ENCODE results near the gene CAPZB.

GRCh38 chr1:19460535-19461219 is 24.7 kb downstream of the CAPZB start:
- no peak for TF ChIP-seq CTCF (IDR thresholded peaks at IDR 0.05)
- TF ChIP-seq SIN3A (IDR thresholded peaks at IDR 0.05; ENCODE audit: borderline replicate concordance, insufficient read depth, low read depth, low read length): no peak
